Measurements from ENCODE around the gene STAG3. TPM values are rescaled to one million over a fixed set of nuclear protein-coding genes. Genes with fewer than 3 reads are reported as not detected.
A peak's percentile ranks its signal among the peaks of the same experiment; 100 is the strongest.

Gene STAG3
- total and polyA plus RNA-seq, 9 of the 15 experiments (the other 6 are each of a cell fraction or from before 2014, with no cell fraction given): 0.54 to 2.5 (median 1.7) TPM

DNA sequence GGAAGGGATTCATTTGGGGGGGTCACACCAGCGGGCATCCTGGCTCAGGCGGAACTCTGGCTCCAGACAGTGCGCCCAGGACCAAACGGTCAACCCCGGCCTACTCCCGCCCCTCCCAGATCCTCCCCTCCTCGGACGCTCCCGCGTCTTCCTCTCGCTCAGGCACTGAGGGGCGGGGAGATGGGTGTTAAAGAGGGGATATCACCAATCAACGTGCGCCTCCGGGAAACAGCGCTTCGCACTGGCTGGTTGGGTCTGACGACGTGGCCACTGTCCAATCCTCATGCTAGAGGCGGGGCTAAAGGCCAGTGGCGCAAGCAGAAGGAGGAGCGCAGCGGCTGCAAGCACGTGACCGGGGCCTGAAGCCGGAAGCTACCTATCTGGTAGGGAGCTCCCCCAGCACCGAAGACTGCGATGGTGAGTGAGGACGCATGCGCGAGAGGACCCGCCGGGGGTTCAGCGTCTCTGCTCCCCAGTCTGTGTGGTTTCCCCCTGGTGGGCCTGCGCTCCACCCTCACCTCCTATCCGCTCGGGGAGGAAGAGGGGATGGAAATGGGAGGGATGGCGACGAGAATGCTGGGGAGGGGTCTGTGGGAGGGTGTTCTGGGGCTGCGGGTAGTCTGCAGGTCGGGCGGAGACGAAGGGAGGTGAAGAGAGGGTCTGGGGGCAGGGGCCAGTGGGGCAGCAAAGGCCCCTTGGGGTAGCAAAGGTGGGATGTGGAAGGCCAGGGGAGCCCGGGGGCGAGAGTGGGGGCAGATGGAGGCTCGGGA is 29.0 kb upstream of the STAG3 start, which contains the start of gene LAMTOR4 (continued):
- TF ChIP-seq ZBTB49 (CRISPR knock-in tag; IDR thresholded peaks at IDR 0.05; ENCODE audit: borderline replicate concordance) (no peak), ZNF76 (CRISPR knock-in tag; IDR thresholded peaks at IDR 0.05; ENCODE audit: borderline replicate concordance) (peak; percentile 31; the same call in 1 of the 2 replicates), CCNT2 (IDR thresholded peaks at IDR 0.05; ENCODE audit: borderline replicate concordance, extremely low read depth, insufficient read length, low read depth, low read length) (peak; percentile 0), USF2 (CRISPR knock-in tag; IDR thresholded peaks at IDR 0.05) (peak; percentile 97), ZKSCAN3 (CRISPR knock-in tag; IDR thresholded peaks at IDR 0.05) (no peak), TCF3 (CRISPR knock-in tag; IDR thresholded peaks at IDR 0.05) (0 out of 2 replicates have a peak, but pooled peaks have one; percentile 17), ETV5 (CRISPR knock-in tag; IDR thresholded peaks at IDR 0.05; ENCODE audit: low read depth) (peak; percentile 82), SPI1 (IDR thresholded peaks at IDR 0.05; ENCODE audit: borderline replicate concordance, low read depth, low read length) (peak; percentile 23; the same call in 1 of the 2 replicates), ZBTB12 (CRISPR knock-in tag; IDR thresholded peaks at IDR 0.05) (no peak; the same call in 1 of the 2 replicates), ZNF212 (CRISPR knock-in tag; IDR thresholded peaks at IDR 0.05) (no peak; the same call in 1 of the 2 replicates), SRF (CRISPR knock-in tag; IDR thresholded peaks at IDR 0.05) (peak in 1 of 2 experiments; percentile 83; a peak in 1 of 4 replicates), MBD2 (IDR thresholded peaks at IDR 0.05; ENCODE audit: borderline replicate concordance, low read depth) (peak; percentile 99), CTCF (IDR thresholded peaks at IDR 0.05 in 2 of 3, conservative IDR thresholded peaks at IDR 0.05 in 1 of 3; ENCODE audit: insufficient read depth in 2 of 3, low read depth in 1 of 3, low read length in 3 of 3) (peak in 1 of 3 experiments; percentile 6; a peak in 1 of 6 replicates), ZNF830 (CRISPR knock-in tag; IDR thresholded peaks at IDR 0.05) (no peak), PHB2 (IDR thresholded peaks at IDR 0.05; ENCODE audit: low read depth) (peak; percentile 53; the same call in 1 of the 2 replicates), NRF1 (conservative IDR thresholded peaks at IDR 0.05 in 1 of 2, IDR thresholded peaks at IDR 0.05 in 1 of 2) (peak; percentile 95 to 96), PML (IDR thresholded peaks at IDR 0.05; ENCODE audit: low read length) (peak; percentile 59; the same call in 1 of the 2 replicates), ZC3H11A (IDR thresholded peaks at IDR 0.05; ENCODE audit: low read depth, low read length) (no peak), HDAC1 (IDR thresholded peaks at IDR 0.05) (peak in 1 of 2 experiments; percentile 90; a peak in 2 of 4 replicates)
- TF ChIP-seq, protein P1, sequence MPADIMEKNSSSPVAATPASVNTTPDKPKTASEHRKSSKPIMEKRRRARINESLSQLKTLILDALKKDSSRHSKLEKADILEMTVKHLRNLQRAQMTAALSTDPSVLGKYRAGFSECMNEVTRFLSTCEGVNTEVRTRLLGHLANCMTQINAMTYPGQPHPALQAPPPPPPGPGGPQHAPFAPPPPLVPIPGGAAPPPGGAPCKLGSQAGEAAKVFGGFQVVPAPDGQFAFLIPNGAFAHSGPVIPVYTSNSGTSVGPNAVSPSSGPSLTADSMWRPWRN (IDR thresholded peaks at IDR 0.05; ENCODE audit: low read depth): no peak

Measured in K562 (cell line).